Choroid plexus epithelial cell (primary cell): ENCODE data around the gene LSM3.
A peak's percentile ranks its signal among the peaks of the same experiment; 100 is the strongest.

Source experiments
- DNase-seq: peaks from one replicate; pipeline ENCODE4 v3.0.0-alpha.2; 2010; ENCODE audit warnings: low read depth
- H3K4me3 ChIP-seq: 2 replicates; pipeline ENCODE4 v1.5.1; 2011; ENCODE audit warnings: low read depth, mild to moderate bottlenecking, control low read depth, low read length, moderate library complexity
- CTCF ChIP-seq: conservative IDR thresholded peaks from 2 replicates; pipeline ENCODE4 v1.5.1; 2011; ENCODE audit warnings: low read depth, mild to moderate bottlenecking, control low read depth, inconsistent platforms, low read length, moderate library complexity

Gene LSM3

GRCh38 chr3:14244521-14245247 lies 66.1 kb downstream of the LSM3 start:
- no peak for TF ChIP-seq CTCF
- DNase-seq: no peak

GRCh38 chr3:14245248-14245639 lies 66.6 kb downstream of the LSM3 start:
- H3K4me3 ChIP-seq: no peak overlapping the region
- no peak for TF ChIP-seq CTCF
- DNase-seq: no peak

More at GRCh38 chr3:14244521-14245247, 66.1 kb downstream of the LSM3 start:
- H3K4me3 ChIP-seq: no peak overlapping the region

DNA sequence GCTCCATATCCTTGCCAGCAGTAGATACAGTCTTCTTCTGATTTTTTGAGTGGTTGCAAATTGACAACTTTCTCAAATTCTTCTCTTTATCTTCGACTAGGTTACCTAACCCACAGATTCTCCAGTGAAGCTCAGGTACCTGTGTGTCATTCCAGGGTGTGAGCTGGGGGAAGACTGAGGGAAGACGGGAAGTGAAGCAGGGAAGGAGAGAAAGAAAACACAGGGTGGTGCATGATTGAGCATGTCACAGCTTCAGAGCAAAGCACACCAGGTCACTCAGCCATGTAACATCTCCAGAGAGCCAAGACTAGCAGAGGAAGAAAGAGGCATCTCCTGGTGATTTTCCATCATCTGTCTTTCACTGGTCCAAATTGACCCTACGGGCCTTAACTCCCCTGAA lies 67.2 kb downstream of the LSM3 start:
- no peak for DNase-seq
- no peak for TF ChIP-seq CTCF
- no peak overlapping the region for H3K4me3 ChIP-seq

DNA sequence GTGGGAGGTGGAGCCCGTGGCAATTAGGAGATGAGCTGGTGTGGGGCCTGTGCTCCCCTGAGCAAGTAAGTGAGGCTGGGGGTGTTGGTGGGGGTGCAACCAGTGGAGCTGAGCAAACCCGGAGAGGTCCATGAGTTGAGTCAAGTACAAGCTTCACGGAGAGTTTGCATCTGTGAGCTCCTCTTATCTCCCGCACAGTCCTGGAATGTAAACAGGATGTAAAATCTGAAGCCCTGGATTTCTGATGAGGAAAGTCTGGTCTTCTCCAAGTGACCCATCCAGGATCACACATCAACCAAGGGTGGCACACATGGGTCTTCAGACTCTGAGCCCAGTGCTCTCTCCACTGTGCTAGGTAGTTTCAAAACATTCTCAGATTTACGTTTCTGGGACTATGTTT lies 67.8 kb downstream of the LSM3 start:
- TF ChIP-seq CTCF: no peak
- peak; percentile 57 for DNase-seq
- H3K4me3 ChIP-seq: no peak overlapping the region

- TF ChIP-seq CTCF: no peak
- no peak overlapping the region for H3K4me3 ChIP-seq
- no peak for DNase-seq
Observed at GRCh38 chr3:14248477-14248848, 69.8 kb downstream of the LSM3 start.

GRCh38 chr3:14248849-14249523 lies 70.4 kb downstream of the LSM3 start:
- TF ChIP-seq CTCF: no peak
- H3K4me3 ChIP-seq: no peak overlapping the region
- no peak for DNase-seq
